ENCODE data around the gene NOP14.
"Not testable (repeated sequence)": the region's sequence is repeated elsewhere in the genome, so short reads cannot be mapped to it uniquely, and the experiment has no call there.

Gene NOP14

DNA sequence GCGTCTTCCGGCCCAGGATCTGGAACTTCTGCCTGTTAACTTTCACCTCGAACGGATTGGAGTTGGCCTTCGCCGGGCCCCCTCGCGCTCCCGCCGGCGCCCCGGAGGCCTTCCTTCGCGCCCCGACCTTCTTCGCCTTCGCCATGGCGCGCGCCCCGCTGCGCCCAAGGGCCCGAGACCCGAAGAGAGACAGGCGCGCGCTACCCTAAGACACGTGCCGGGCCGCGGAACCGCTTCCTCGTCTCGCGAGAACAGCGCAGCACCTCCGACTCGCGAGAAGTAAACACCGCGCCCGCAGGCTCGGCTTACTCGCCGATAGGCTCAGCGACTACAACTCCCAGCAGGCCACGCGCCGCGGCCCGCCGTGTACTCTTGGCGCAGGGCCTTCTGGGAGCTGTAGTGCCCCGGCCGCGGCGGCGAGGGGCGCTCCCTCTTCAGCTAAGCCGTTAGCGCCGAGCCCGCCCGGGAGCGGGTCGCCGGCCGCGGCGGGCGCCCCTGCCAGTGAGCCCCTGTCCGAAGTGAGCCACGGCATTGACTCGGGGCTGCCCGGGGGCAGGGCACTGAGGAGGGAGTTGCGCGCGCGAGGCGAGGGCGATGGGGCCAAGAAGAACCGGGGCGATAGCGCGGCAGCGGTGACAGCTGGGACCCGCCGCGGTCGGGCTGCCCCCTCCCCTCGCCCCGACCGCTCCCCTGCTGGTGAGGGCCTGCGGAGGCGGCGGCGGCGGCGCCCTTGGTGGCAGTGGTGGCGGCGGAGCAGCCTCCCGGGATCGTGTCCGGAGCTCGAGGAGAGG, at the start of gene NOP14, which contains the start of gene GRK4:
TSS of gene NOP14 (minus strand) at position 232 of the 791 bp plus-strand sequence. CDS start at position 145, 87 bp downstream.
TSS of gene GRK4 (plus strand) at position 397 of the 791 bp plus-strand sequence. CDS start 500 bp downstream, outside the sequence.
- DNase-seq (ENCODE audit: low read depth, low spot score): peak; percentile 94

DNA sequence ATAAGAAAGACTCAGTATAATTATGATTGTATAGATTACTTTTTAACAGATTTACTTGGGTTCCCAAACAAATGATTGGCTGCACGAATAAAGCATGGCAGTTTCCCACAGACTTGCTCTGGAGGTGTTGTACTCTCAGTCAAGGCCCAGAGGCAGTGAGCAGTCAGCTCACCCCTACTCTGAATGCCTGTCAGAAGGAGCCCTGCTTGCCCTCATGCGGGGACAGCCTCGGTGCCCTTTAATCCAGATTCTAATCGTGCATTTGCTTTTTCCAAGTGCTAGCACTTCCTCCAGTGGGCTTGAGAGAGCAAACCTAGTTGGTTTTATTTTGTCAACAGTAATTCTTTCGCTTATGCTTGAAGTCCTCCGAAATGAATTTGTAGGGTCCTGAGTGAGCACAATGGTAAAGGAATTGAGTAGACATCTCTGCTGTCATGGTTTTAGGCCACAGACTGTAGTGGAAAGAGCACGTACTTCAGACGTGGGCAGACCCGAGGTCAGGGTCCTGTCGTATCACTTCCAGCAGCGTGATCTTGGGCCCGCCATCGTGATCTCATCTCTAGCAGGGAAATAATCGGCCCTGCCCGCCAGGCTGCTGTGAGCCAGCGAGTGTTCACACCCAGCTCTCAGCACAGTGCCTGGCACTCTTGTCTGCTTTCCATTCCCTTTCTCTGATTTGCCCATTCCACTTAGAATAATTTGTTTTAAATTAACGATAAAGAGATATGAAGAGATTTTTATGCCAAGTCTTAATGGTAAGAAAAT, 48.4 kb upstream of the NOP14 start:
- DNase-seq (ENCODE audit: low read depth, low spot score): no peak

DNA sequence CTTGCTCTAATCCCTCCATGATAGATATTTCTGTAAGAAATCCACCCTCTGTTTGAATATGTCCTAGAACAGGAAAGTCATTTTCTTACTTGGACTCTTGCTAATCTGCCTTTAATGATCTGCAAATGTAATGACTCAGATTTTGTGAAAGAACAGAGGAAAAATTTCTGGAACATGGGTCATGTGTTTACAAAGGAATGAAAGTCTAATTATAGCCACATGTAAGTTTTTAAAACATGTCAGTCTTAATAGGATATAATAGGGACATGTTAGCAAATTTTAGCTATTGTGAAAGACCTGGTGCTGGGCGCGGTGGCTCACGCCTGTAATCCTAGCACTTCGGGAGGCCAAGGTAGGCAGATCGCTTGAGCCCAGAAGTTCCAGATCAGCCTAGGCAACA, 47.8 kb upstream of the NOP14 start:
- DNase-seq (ENCODE audit: low read depth, low spot score): no peak

DNA sequence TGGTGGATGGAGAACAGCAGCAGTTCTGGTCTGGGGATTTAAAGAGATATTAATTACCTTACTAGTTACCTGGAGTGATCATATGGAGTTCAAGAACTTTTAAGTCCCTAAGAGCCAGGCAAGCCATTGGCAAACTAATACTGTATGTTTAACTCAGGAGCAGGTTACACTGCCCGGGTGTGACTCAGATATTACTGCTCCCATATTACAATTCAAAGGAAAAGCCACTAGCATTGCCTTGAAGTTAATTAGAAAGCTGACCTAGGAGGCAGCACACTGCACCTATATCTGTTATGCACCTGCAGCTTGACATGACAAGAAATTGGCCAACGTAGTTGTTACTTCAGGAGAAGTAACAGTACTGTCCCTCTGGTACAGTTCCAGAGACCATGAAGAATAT, 47.4 kb upstream of the NOP14 start:
- no peak for DNase-seq (ENCODE audit: low read depth, low spot score)

DNA sequence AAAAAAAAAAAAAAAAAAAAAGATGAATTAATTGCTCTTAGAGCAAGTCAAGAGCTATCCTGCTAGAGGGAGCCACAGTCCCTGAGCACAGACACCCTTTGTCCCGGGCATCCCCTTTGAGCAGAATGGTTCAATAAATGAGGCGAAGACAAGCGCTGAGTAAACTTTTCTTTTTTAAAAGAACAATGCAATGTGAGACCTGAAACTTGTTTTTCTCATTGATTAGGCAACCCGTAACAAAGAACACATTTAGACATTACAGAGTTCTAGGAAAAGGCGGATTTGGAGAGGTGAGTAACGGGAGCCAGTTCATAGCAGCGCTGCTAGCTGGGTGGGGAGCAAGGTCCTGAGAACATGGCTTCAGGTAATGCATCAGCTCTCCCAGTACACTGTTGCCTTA, 46.2 kb upstream of the NOP14 start:
- no peak for DNase-seq (ENCODE audit: low read depth, low spot score)

DNA sequence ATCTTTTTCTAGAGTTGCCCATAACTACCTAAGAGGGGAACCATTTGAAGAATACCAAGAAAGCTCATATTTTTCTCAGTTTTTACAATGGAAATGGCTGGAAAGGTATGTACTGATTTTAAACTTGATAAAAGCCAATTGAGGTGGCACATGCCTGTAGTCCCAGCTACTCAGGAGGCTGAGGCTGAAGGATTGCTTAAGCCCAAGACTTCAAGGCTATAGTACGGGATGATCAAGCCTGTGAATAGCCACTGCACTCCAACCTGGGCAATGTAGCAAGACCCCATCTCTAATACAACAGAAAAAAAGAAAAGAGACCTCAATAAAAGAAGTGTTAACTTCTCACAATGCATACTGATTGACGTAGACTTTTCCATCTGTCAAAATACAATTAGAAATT, 44.5 kb upstream of the NOP14 start:
- DNase-seq (ENCODE audit: low read depth, low spot score): no peak

DNA sequence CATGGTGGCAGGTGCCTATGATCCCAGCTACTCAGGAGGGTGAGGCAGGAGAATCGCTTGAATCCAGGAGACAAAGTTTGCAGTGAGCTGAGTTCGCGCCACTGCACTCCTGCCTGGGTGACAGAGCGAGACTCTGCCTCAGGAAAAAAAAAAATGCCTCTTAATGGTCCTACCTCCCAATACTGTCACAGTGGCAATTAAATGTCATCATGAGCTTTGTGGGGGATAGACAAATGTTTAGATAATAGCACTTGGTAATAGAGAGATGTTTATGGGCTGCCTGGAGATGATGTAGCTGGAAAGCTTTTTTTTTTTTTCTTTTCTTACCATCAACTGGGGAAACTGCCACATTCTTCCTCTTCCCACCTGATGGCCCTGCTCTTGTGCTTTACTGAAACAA, 33.2 kb upstream of the NOP14 start:
- DNase-seq (ENCODE audit: low read depth, low spot score): no peak

DNA sequence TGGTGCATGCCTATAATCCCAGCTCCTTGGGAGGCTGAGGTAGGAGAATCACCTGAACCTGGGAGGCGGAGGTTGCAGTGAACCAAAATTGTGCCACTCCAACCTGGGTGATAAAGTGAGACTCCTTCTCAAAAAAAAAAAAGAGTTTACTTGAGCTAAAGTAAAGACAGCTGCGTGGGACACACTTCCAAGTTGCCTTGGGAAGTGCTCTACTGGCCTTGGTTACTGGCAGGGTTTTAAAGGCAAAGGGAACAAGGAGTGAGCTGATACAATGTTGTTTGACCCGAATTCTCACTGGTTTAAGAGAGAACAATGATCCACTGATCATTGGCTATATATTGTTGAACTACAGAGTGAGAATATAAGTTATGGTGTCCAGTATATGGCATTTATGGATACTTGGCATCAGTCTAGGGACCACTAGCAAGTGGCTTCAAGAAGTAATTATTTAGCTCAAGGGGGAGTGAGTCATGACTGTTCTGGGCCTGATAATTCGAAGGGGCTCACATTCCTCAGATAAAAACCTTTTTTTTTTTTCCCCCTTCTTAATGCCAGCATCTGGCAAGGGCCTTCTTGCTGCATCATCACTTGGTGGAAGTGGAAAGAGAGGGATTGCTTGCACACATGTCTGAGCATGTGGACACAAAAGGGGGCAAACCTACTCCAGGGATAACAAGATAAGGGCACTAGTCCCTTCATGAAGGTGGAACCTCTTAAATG, 32.5 kb upstream of the NOP14 start:
- no peak for DNase-seq (ENCODE audit: low read depth, low spot score)

DNA sequence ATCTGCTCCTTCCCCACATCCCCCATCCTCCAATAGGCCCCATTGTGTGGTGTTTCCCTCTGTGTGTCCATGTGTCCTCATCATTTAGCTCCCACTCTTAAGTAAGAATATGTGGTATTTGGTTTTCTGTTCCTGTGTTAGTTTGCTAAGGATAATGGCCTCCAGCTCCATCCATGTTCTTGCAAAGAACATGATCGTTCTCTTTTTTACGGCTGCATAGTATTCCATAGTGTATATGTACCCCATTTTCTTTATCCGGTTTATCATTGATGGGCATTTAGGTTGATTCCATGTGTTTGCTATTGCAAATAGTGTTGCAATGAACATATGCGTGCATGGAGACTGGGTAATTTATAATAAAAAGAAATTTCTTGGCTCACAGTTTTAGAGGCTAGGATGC, 31.7 kb upstream of the NOP14 start:
- DNase-seq (ENCODE audit: low read depth, low spot score): no peak

DNA sequence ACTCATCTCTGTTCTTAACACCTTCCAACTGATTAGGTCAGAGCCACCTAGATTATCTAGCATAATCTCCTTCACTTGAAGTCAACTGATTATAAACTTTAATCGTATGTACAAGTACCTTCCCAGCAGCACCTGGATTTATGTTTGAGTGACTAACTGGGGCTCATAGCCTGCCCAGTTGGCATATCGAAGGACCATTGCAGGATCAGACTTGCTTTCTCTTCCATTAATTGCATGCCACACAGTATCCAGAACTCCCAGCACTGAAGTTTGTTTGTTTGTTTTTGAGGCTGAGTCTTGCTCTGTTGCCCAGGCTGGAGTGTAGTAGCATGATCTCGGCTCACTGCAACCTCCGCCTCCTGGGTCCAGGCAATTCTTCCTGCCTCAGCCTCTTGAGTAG, 28.0 kb upstream of the NOP14 start:
- DNase-seq (ENCODE audit: low read depth, low spot score): no peak

DNA sequence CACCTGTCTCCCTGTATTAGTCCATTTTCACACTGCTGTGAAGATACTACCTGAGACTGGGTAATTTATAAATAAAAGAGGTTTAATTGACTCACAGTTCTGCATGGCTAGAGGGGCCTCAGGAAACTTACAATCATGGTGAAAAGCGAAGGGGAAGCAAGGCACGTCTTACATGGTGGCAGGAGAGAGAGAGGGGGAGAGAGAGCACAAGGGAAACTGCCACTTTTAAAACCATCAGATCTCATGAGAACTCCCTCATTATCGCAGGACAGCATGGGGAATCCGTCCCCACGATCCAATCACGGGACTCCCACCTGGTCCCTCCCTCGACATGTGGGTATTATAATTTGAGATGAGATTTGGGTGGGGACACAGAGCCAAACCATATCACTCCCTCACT, 20.5 kb upstream of the NOP14 start:
- DNase-seq (ENCODE audit: low read depth, low spot score): not testable (repeated sequence)

DNA sequence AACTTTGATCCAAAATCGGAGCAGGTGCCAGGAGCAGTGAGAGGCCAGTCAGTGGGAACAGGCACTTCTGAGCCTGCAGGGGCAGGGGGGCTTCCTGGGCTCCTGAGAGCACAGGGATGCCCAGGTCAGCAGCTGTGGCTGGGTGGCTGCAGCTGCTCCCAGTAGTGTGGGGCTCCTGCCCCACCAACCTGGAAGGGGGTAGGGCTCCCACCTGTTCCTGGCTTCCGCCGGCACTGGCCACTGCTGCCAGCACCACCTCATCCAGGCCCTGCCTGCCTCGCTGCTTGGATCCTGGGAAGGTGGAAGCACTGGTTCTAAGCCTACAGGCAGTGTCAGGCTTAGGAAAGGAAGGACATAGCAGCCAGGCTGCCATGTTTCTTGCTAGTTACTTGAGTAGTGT, 18.8 kb upstream of the NOP14 start:
- DNase-seq (ENCODE audit: low read depth, low spot score): no peak

DNA sequence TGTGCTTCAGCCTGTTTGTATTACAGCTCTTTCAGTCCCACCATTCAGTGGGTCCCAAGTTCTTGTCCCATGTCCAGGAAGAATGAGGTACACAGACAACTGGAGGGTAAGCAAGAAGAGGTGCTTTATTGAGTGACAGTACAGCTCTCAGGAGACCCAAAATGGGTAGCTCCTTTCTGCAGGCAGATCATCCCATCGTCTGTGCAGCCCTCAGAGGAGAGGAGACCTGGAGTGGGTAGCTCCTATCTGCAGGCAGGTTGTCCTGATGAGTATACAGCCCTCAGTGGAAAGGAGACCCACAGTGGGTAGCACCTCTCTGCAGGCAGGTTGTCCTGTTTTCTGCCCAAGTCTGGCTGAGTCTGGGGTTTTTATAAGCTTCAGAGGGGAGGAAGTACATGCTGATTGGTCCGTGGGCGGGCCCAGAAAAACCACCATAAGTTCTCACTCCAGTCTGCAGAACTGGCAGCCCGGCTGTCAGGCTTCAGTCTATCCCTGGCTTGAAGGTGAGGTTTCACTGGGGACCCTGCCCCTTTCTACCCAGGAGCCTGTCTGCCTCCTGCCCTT, 18.1 kb upstream of the NOP14 start:
- DNase-seq (ENCODE audit: low read depth, low spot score): no peak

DNA sequence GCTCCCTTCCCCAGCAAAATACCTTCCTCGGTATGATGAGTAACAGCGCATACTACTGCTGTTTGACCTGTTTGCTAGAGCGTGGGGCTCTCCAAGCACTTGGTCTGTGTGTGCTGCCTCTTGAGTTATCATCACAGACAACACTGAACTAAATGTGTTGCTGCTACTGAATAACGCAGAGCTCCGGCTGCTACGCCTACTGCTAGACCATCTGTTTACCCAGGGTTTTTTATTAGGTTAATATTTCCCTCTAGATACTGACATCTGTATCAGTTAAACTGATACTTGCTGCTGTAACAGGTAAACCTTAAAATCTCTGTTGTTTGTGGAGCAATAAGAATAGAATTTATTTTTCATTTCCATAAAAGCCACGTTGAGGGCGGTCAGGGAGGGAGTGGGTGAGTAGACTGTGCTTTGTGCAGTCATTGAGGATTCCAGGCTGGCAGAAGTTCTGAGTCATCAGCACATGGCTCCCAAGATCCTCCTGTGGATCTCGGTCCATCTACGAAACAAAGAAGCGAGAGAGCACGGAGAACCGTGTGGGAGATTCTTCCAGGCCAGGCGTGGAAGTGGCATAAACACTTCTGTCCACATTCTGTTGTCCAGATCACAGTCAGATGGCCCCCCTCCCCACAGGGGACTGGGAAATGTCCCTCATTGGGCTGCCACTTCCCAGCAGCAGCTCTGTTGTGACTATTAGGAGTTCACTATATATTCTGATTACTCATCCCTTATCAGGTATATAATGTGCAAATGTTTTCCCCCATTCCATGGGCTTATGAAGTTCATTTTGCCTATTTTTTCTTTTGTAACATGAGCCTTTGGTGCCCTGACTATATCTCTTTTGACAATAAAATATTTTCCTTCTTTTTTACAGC, 14.2 kb upstream of the NOP14 start:
- DNase-seq (ENCODE audit: low read depth, low spot score): no peak

DNA sequence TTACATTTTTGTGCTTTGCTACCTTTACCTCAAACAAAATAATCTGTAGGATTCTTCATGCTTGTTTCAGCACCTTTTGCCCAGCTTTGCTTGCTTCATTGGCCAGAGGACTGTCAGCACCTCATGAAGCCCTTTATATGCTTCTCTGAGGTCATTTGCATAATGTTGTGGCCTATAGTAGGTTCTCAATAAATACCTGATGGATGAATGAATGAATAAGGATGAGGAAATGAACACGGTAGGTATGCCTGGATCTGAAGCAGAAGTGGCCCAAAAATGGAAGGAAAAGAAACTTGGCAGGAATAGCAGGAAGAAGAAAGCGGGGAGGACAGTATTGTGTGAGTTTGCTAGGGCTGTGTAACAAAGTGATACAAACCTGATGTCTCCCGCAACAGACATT, 8.1 kb upstream of the NOP14 start:
- DNase-seq (ENCODE audit: low read depth, low spot score): no peak

DNA sequence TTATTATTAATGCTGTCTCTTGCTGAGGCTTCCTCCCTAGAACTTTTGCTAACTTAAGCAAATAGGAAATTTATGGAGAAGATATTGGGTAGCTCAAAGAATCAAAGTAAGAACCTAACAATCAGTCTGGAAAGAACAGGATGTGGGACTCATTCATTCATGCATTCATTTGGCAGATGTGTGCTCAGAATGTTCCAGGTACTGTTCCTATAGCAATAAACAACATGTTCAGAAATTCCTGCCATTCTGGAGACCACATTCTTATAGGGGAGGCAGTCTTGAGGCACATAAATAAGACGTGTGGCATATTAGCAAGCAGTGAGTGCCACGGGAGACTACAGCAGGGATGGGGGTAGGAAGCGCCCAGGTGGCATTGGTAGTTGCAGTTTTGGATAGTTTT, 5.2 kb upstream of the NOP14 start:
- DNase-seq (ENCODE audit: low read depth, low spot score): no peak

DNA sequence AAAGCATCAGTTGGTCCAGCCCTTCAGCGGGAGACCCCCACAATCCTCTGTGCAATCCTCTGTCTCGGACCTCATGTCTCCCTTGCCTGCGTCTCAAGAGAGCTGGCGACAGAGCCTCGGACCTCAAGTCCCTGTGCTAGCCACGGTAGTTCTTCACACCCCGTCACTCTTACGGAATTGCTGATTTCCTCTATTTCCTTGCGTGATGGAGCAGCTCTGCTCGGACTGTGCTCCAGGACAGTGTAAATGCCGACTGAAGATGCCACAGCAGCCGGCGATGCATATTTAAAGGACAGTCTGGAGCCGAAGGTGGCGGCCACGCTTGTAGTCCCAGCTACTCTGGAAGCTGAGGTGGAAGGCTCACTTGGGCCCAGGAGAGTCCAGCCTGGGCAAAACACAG, 2.1 kb upstream of the NOP14 start:
- no peak for DNase-seq (ENCODE audit: low read depth, low spot score)

DNA sequence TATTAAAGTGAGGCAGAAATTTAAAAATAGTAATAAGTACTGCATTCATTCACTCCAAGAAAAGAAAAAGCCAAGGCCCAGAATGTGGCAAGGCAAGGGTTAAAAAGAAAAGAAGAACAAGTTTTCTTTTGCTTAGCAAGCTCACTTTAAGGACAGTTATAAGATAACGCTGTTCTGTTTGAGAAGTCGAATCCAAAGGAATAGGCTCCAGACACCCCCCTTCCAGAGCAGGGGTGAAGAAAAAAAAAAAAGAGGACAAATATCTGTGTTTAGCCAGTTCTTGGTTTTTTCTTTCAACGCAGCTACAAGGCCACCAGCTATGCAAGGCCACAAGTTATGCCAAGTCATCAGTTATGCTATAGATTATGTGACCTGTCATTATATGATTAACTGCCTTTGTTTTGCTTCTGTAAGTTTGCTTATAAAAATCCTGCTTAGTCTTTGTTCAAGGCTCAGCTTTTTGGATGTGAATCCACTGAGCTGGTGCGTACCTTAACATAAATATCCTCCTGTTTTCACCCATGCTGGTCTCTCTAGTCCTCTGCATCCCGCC, 1.6 kb upstream of the NOP14 start:
- DNase-seq (ENCODE audit: low read depth, low spot score): no peak

DNA sequence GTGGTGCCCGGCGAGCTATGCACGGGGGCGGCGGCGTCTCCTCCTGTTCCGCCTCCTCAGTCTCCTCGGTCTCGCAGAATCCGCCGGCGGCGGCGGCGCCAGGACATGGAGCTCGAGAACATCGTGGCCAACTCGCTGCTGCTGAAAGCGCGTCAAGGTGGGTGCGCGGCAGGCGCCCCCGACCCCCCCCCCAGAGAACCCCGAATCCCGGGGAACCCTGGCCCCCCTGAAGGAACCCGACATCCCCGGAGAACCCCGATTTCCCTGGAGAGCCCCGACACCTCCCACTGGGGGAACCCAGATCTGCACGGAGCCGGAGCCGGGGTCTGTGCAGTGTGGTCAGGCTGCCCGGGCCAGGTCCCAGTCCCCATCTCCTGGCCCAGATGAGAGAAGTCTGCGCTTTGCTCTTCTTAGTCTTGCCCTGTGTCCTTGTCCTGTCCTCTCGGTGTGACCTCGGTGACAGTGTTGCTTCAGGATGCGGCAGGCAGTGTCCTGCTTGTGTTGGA, 813 bp upstream of the NOP14 start:
- no peak for DNase-seq (ENCODE audit: low read depth, low spot score)

DNA sequence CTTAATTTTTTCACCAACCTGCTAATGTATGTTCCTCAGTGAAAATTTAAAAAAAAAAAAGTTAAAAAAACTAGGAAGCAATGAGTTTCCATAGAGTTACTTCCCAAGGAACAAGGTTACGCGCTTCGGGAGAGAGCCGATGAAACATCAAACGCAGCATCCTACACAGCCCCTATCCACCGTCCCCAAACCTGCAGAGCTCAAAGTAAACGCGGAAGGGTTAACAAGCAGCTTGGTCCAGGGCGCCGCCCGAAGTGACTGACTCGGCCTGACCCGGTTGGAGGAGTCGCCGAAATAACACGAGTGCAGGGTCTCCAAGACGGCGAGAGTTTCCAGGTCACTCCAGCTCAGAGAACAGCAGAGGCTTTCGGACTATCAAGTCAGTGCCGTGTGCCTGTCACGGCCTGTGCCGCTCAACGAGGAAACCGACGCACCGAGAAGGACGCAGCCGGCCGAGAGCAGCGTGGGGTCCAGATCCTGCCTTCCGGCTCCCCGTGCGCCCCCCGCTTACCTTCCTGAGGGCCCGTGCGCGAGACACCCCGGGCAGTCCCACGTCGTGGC, 512 bp downstream of the NOP14 start:
- DNase-seq (ENCODE audit: low read depth, low spot score): peak; percentile 21
